Progenitor cell of endocrine pancreas (in vitro differentiated cells): Measurements from ENCODE around the gene STXBP4. TPM values are rescaled to one million over a fixed set of nuclear protein-coding genes. Genes with fewer than 3 reads are reported as not detected.

ENCODE experiments used
- DNase-seq: peaks from one replicate; pipeline ENCODE4 v3.0.0; 2021; ENCODE audit warnings: low spot score; ENCODE audit not compliant: unreplicated experiment
- H3K27ac Mint-ChIP-seq: 2 replicates; pipeline ENCODE4 v1.8.0; 2021; ENCODE audit warnings: mild to moderate bottlenecking, moderate library complexity, mixed read lengths
- H3K27me3 Mint-ChIP-seq: 2 replicates; pipeline ENCODE4 v1.8.0; 2021; ENCODE audit warnings: mixed read lengths
- H3K36me3 Mint-ChIP-seq: 2 replicates; pipeline ENCODE4 v1.8.0; 2022; ENCODE audit warnings: mixed read lengths; ENCODE audit not compliant: insufficient read depth
- H3K4me1 Mint-ChIP-seq: 2 replicates; pipeline ENCODE4 v1.8.0; 2021; ENCODE audit warnings: low read depth, mixed read lengths
- H3K4me3 Mint-ChIP-seq: 2 replicates; pipeline ENCODE4 v1.8.0; 2021; ENCODE audit warnings: low read depth, mild to moderate bottlenecking, moderate library complexity, mixed read lengths
- H3K9me3 Mint-ChIP-seq: 2 replicates; pipeline ENCODE4 v1.8.0; 2021; ENCODE audit warnings: low read depth, mixed read lengths
- total RNA-seq: library from RNA; stranded (reverse); gene quantifications from 2 replicates; pipeline ENCODE4 v1.2.1, GENCODE V29; 2021
- TF ChIP-seq, protein P1 (sequence below): fragments of 200-600 bp; sonication (generic); IDR thresholded peaks from one replicate; pipeline ENCODE4 v1.5.0; 2021; ENCODE audit warnings: antibody characterized with exemption, mild to moderate bottlenecking; ENCODE audit not compliant: unreplicated experiment

STXBP4 gene
- total RNA-seq, 1 donor from 2014 or later, result 45.0 TPM

DNA sequence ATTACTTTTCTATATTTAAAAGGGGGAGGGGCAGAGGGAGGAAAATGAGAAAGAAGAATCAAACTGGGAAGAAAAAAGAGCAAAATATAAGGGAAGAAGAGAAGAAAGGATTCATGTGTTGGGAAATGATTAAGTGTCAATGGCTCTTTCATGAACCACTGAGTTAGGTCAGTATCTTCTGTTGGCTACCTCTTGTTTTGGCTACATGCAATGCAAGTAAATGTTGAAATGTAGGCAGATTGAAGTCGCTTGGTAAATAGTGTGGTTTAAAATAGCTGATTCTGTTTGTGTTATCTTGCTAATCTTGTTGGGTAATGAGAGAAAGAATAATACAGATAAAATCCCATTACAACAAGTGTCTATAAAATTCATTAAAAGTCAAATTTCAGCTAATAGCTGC, 27.3 kb upstream of the STXBP4 start:
- Mint-ChIP-seq H3K27me3 (no peaks in the 10 kb centered on the region), H3K27ac (no peak overlapping the region), H3K4me3 (no peak overlapping the region), H3K4me1 (no peaks in the 10 kb centered on the region), H3K36me3 (peaks cover 14% of the 10 kb centered on the region), H3K9me3 (no peaks in the 10 kb centered on the region)
- TF ChIP-seq, protein P1, sequence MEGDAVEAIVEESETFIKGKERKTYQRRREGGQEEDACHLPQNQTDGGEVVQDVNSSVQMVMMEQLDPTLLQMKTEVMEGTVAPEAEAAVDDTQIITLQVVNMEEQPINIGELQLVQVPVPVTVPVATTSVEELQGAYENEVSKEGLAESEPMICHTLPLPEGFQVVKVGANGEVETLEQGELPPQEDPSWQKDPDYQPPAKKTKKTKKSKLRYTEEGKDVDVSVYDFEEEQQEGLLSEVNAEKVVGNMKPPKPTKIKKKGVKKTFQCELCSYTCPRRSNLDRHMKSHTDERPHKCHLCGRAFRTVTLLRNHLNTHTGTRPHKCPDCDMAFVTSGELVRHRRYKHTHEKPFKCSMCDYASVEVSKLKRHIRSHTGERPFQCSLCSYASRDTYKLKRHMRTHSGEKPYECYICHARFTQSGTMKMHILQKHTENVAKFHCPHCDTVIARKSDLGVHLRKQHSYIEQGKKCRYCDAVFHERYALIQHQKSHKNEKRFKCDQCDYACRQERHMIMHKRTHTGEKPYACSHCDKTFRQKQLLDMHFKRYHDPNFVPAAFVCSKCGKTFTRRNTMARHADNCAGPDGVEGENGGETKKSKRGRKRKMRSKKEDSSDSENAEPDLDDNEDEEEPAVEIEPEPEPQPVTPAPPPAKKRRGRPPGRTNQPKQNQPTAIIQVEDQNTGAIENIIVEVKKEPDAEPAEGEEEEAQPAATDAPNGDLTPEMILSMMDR, result no peak
- no peak for DNase-seq

DNA sequence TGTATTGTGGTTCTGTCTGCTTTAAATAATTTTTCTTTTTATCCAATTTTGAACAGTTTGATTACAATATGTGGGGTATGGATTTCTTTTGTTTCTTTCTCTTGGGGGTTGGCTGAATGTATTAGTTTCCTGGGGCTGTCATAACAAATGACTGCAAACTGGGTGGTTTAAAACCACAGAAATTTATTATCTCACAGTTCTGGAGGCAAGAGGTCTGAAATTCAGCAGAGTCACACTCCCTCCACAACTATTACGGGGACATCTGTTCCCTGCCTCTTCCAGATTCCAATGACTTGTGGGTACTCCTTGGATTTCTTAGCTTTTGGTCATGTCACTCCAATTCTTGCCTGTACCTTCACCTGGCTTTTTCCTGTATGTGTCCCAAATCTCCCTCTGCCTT, 23.8 kb upstream of the STXBP4 start:
- no peak for DNase-seq
- Mint-ChIP-seq H3K4me1 (no peaks in the 10 kb centered on the region), H3K36me3 (peaks cover 17% of the 10 kb centered on the region), H3K4me3 (no peak overlapping the region), H3K9me3 (no peaks in the 10 kb centered on the region), H3K27me3 (no peaks in the 10 kb centered on the region), H3K27ac (no peak overlapping the region)
- TF ChIP-seq, protein P1, result no peak

DNA sequence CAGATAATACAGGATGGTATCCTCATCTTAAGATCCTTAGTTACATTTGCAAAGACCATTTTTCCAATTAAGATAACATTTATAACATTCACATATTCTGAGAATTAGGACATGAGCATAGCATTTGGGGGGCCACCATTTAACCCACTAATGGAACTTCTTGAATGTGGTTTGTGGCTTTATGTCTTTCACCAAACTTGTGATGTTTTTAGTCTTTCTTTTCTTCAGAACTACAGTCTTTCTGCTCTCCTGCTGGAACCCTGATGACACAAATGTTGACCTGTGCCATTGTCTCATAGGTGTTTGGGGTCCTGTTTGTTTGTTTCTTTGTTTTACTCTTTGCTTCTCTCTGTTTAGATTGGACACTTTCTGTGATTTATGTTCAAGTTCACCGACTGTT, 23.3 kb upstream of the STXBP4 start:
- peaks cover 19% of the 10 kb centered on the region for H3K36me3 Mint-ChIP-seq
- no peak overlapping the region for H3K4me3 Mint-ChIP-seq
- no peak for DNase-seq
- H3K9me3 Mint-ChIP-seq, result no peaks in the 10 kb centered on the region
- H3K4me1 Mint-ChIP-seq, result peaks cover 1% of the 10 kb centered on the region
- H3K27me3 Mint-ChIP-seq, result no peaks in the 10 kb centered on the region
- TF ChIP-seq, protein P1, result no peak
- H3K27ac Mint-ChIP-seq, result peak overlapping the region; percentile 37

DNA sequence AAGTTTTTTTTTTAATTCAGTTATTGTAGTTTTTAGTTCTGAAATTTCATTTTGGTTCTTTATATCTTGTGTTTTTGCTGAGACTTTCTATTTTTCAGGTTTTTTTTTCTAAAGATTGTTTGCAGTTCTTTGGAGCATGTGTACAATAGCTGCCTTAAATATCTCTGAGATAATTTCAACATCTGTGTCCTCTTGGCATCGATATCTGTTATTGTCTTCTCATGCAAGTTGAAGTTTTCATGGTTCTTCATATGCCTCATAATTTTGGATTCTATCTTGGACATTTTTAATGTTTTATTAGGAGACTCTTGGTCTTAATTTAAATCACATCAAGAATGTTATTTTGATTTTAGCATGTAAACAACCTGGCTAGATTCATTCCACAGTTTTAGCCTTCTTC, 22.9 kb upstream of the STXBP4 start:
- Mint-ChIP-seq H3K36me3 (peaks cover 19% of the 10 kb centered on the region), H3K27ac (peak overlapping the region; percentile 37), H3K9me3 (no peaks in the 10 kb centered on the region), H3K27me3 (no peaks in the 10 kb centered on the region), H3K4me3 (no peak overlapping the region), H3K4me1 (peaks cover 1% of the 10 kb centered on the region)
- DNase-seq, result no peak
- TF ChIP-seq, protein P1, result no peak

DNA sequence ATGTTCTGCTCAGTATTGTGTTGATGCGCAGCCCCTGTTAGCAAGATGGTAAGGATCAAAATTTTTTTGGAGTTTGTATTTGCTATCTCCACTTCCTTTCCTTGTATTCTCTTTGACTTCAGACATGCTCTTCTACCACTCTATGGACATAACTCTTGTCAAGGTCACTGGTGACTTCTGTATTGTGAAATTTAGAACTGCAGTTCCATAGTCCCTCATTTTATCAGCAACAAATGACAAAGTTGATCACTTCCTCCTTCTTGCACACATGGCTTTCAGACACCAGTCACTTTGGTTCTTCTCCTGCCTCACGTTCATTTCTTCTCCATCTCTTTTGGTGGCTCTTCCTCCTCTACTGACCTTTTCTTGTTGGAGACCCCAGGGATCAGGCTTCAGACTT, 21.2 kb upstream of the STXBP4 start:
- Mint-ChIP-seq H3K27me3 (no peaks in the 10 kb centered on the region), H3K4me3 (no peak overlapping the region), H3K9me3 (no peaks in the 10 kb centered on the region), H3K27ac (no peak overlapping the region), H3K36me3 (peaks cover 26% of the 10 kb centered on the region), H3K4me1 (peaks cover 1% of the 10 kb centered on the region)
- TF ChIP-seq, protein P1, result no peak
- DNase-seq, result no peak

DNA sequence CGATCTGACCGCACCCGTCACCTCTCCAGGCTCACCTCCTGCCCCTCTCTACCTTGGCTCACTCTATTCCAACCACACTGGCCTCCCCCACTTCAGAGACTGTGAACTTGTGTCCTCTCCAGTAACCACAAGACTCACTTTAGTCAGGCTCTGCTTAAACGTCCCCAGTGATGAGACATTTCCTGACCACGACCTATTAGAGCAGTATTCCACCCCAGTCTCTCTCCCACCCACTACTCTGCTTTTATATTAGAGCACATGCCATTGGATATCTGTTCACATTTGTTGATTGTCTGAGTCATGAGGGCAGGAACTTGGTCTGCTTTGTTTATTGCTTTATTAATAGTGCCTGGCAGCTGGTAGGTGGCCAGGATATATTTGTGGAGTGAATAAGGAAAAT, 20.2 kb upstream of the STXBP4 start:
- no peaks in the 10 kb centered on the region for H3K9me3 Mint-ChIP-seq
- H3K4me3 Mint-ChIP-seq, result no peak overlapping the region
- peaks cover 1% of the 10 kb centered on the region for H3K4me1 Mint-ChIP-seq
- no peak for DNase-seq
- H3K27ac Mint-ChIP-seq, result peak overlapping the region; percentile 47
- H3K27me3 Mint-ChIP-seq, result no peaks in the 10 kb centered on the region
- H3K36me3 Mint-ChIP-seq, result peaks cover 25% of the 10 kb centered on the region
- TF ChIP-seq, protein P1, result no peak
